ENCODE data around the gene OR2T3.
"Not testable (repeated sequence)": the region's sequence is repeated elsewhere in the genome, so short reads cannot be mapped to it uniquely, and the experiment has no call there.

- TF ChIP-seq, protein P1, sequence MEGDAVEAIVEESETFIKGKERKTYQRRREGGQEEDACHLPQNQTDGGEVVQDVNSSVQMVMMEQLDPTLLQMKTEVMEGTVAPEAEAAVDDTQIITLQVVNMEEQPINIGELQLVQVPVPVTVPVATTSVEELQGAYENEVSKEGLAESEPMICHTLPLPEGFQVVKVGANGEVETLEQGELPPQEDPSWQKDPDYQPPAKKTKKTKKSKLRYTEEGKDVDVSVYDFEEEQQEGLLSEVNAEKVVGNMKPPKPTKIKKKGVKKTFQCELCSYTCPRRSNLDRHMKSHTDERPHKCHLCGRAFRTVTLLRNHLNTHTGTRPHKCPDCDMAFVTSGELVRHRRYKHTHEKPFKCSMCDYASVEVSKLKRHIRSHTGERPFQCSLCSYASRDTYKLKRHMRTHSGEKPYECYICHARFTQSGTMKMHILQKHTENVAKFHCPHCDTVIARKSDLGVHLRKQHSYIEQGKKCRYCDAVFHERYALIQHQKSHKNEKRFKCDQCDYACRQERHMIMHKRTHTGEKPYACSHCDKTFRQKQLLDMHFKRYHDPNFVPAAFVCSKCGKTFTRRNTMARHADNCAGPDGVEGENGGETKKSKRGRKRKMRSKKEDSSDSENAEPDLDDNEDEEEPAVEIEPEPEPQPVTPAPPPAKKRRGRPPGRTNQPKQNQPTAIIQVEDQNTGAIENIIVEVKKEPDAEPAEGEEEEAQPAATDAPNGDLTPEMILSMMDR (IDR thresholded peaks at IDR 0.05): not testable (repeated sequence)
- not testable (repeated sequence) for TF ChIP-seq POLR2A (IDR thresholded peaks at IDR 0.05)
Observed at GRCh38 chr1:248510217-248510616, 37.1 kb downstream of the OR2T3 start.

Measured in thyroid gland (tissue), 4 donors.